CD4-positive, alpha-beta memory T cell (primary cell): ENCODE results near the gene HGD. TPM values are rescaled to one million over a fixed set of nuclear protein-coding genes. Genes with fewer than 3 reads are reported as not detected.

ENCODE experiments used
- CTCF ChIA-PET: fragments of 350-600 bp; sonication (Branson Sonifier 250); formaldehyde crosslinking; loops from one replicate; lab custom pipeline; 2021; ENCODE audit warnings: inconsistent platforms; ENCODE audit not compliant: partially characterized antibody; lab: Charles Lee
- POLR2A ChIA-PET: fragments of 350-600 bp; sonication (Branson Sonifier 250); formaldehyde crosslinking; loops from one replicate; lab custom pipeline; 2021; ENCODE audit not compliant: partially characterized antibody; lab: Charles Lee
- DNase-seq, 5 donors: peaks; one replicate each; pipeline versions ENCODE4 v3.0.0 to v3.0.0-alpha.2; 2020 to 2022; ENCODE audit warnings: mixed read lengths in 1 of 5
- H3K27ac ChIP-seq: one replicate; pipeline ENCODE4 v1.7.0; 2013; ENCODE audit warnings: low read depth, low read length
- H3K27me3 ChIP-seq: 2 replicates; pipeline ENCODE4 v1.7.0; 2013; ENCODE audit warnings: mild to moderate bottlenecking, low read length, moderate library complexity; ENCODE audit not compliant: insufficient read depth
- H3K36me3 ChIP-seq: 2 replicates; pipeline ENCODE4 v1.7.0; 2013; ENCODE audit warnings: mild to moderate bottlenecking, low read length, moderate library complexity; ENCODE audit not compliant: insufficient read depth
- H3K4me1 ChIP-seq: 2 replicates; pipeline ENCODE4 v1.7.0; 2013; ENCODE audit warnings: mild to moderate bottlenecking, low read length, moderate library complexity; ENCODE audit not compliant: insufficient read depth
- H3K4me3 ChIP-seq, 2 donors: one replicate each; pipeline ENCODE4 v1.7.0; 2013; ENCODE audit warnings: low read length in 2 of 2, mild to moderate bottlenecking in 1 of 2
- H3K9me3 ChIP-seq, 2 donors: one replicate each; pipeline ENCODE4 v1.7.0; 2013; ENCODE audit warnings: low read length in 2 of 2, control low read depth in 1 of 2; ENCODE audit not compliant: control insufficient read depth in 1 of 2
- H3K27ac Mint-ChIP-seq, 7 donors: one replicate each; pipeline ENCODE4 v1.8.0; 2020 to 2021; ENCODE audit warnings: mixed read lengths in 7 of 7, mild to moderate bottlenecking in 6 of 7, inconsistent platforms in 3 of 7, moderate library complexity in 3 of 7
- H3K27me3 Mint-ChIP-seq, 2 donors: one replicate each; pipeline ENCODE4 v1.8.0; 2020 to 2021; ENCODE audit warnings: mixed read lengths in 2 of 2
- H3K36me3 Mint-ChIP-seq, 2 donors: one replicate each; pipeline ENCODE4 v1.8.0; 2020 to 2021; ENCODE audit warnings: mixed read lengths in 2 of 2, inconsistent platforms in 1 of 2, mild to moderate bottlenecking in 1 of 2
- H3K4me1 Mint-ChIP-seq, 4 donors: one replicate each; pipeline ENCODE4 v1.8.0; 2020 to 2021; ENCODE audit warnings: mixed read lengths in 4 of 4, mild to moderate bottlenecking in 1 of 4
- H3K4me3 Mint-ChIP-seq, 8 donors: one replicate each; pipeline ENCODE4 v1.8.0; 2020 to 2021; ENCODE audit warnings: mixed read lengths in 8 of 8, mild to moderate bottlenecking in 7 of 8, moderate library complexity in 6 of 8, inconsistent platforms in 3 of 8
- H3K9me3 Mint-ChIP-seq, 8 donors: one replicate each; pipeline ENCODE4 v1.8.0; 2020 to 2021; ENCODE audit warnings: mixed read lengths in 8 of 8, mild to moderate bottlenecking in 5 of 8, inconsistent platforms in 3 of 8, moderate library complexity in 1 of 8
- intact Hi-C: fragments of 100-400 bp; cut with micrococcal nuclease; formaldehyde crosslinking; loops from one replicate; pipeline ENCODE4 v1.15.1; 2023
- polyA plus RNA-seq, 2 donors: library from polyadenylated mRNA; unstranded; fragments of 300-500 nt; fragmentation: Illumina TruSeq; gene quantifications; one replicate each; pipeline ENCODE4 v1.2.3, GENCODE V29; 2021
- total RNA-seq, 2 experiments: library from RNA; stranded (reverse); gene quantifications; one replicate each; pipeline ENCODE4 v1.2.3, GENCODE V29; 2021

The HGD gene
- total and polyA plus RNA-seq, 4 experiments from 2014 or later: 2.6 to 3.0 TPM; not detected in 2

GRCh38 chr3:120661945-120662344 lies 20.1 kb downstream of the HGD start:
- Mint-ChIP-seq H3K4me3 (no peak overlapping the region), H3K27ac (peak overlapping the region in 1 of 7 donors; percentile 42), H3K4me1 (no peaks in the 10 kb centered on the region), H3K36me3 (peaks cover 1 to 9% of the 10 kb centered on the region in 2 donors), H3K27me3 (peaks cover 7 to 8% of the 10 kb centered on the region in 2 donors), H3K9me3 (peaks cover 0 to 4% (median 0%) of the 10 kb centered on the region in 8 donors)
- Histone ChIP-seq H3K4me3 (no peak overlapping the region), H3K4me1 (no peaks in the 10 kb centered on the region), H3K36me3 (no peaks in the 10 kb centered on the region), H3K27me3 (no peaks in the 10 kb centered on the region), H3K27ac (no peak overlapping the region), H3K9me3 (no peaks in the 10 kb centered on the region)
- no peak for DNase-seq
- ChIA-PET CTCF (interaction anchor here (1.0 kb wide), 1 partner anchor 10 kb away, joined by 3 read pairs; no protein-coding TSS in a partner anchor), POLR2A (no interaction called here)
- intact Hi-C loops: no loop called here

DNA sequence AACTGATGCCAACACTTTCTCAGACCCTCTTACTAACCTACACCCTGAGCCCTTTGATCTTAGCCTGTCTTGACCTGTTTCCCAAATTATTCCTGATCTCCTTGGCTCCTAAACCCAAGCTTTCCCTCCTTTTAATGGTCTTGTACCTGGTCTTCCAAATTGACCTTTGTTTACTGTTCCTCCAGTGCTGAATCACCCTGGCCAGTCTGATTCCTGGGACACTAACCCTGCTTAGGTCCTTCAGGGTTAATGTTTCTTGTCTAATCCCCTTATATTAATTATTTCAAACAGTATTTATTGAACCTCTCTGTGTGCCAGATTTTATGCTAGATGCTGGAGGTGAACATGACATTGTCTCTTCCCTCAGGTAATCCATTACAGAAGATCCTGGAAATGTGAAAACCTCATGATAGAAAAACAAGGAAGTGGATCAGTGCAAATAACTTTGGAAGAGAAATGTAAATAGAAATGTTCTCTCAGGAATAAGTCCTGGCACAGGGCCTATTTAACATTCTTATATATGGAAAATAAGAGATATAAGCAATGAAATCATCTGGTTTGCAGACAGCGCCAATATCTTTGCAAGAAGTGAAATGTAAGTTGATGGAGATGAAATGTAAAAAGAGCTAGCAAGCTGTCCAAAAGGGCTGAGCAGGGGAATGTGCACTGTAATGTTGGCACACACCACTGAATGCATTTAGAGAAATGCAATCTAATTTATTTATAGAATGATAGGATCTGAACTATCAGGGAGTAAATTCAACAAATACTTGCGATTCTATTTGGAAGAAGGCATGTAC lies 20.7 kb downstream of the HGD start:
- H3K27me3 Mint-ChIP-seq: peaks cover 7 to 8% of the 10 kb centered on the region in 2 donors
- peak overlapping the region in 1 of 7 donors; percentile 25 for H3K27ac Mint-ChIP-seq
- Histone ChIP-seq H3K4me3 (no peak overlapping the region), H3K4me1 (no peaks in the 10 kb centered on the region), H3K9me3 (no peaks in the 10 kb centered on the region), H3K36me3 (no peaks in the 10 kb centered on the region), H3K27me3 (no peaks in the 10 kb centered on the region), H3K27ac (no peak overlapping the region)
- H3K9me3 Mint-ChIP-seq: peaks cover 0 to 4% (median 0%) of the 10 kb centered on the region in 8 donors
- DNase-seq: no peak
- CTCF ChIA-PET: interaction anchor here (1.0 kb wide), 1 partner anchor 11 kb away, joined by 3 read pairs; no protein-coding TSS in a partner anchor
- H3K4me1 Mint-ChIP-seq: no peaks in the 10 kb centered on the region
- intact Hi-C loops: no loop called here
- H3K4me3 Mint-ChIP-seq: no peak overlapping the region
- H3K36me3 Mint-ChIP-seq: peaks cover 1 to 12% of the 10 kb centered on the region in 2 donors
- POLR2A ChIA-PET: no interaction called here

DNA sequence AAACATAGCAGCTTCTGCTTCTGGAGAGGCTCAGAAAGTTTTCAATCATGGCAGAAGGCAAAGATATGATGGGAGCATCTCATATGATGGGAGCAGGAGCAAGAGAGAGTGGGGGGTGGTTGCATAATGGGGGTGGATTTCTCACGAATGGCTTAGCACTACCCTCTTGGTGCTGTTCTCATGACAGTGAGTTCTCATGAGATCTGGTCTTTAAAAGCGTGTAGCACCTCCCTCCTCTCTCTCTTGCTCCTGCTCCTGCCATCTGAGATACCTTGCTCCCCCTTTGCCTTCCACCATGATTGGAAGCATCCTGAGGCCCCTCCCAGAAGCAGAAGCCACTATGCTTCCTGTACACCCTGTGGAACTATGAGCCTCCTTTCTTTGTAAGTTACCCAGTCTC lies 22.2 kb downstream of the HGD start:
- no peaks in the 10 kb centered on the region for H3K36me3 ChIP-seq
- no peak overlapping the region for H3K4me3 ChIP-seq
- H3K4me3 Mint-ChIP-seq: no peak overlapping the region
- CTCF ChIA-PET: no interaction called here
- no peak overlapping the region for H3K27ac Mint-ChIP-seq
- POLR2A ChIA-PET: no interaction called here
- intact Hi-C loops: no loop called here
- H3K4me1 ChIP-seq: no peaks in the 10 kb centered on the region
- DNase-seq: no peak
- no peaks in the 10 kb centered on the region for H3K27me3 ChIP-seq
- H3K4me1 Mint-ChIP-seq: no peaks in the 10 kb centered on the region
- H3K9me3 ChIP-seq: no peaks in the 10 kb centered on the region
- H3K27me3 Mint-ChIP-seq: peaks cover 5 to 7% of the 10 kb centered on the region in 2 donors
- peaks cover 1 to 9% of the 10 kb centered on the region in 2 donors for H3K36me3 Mint-ChIP-seq
- no peak overlapping the region for H3K27ac ChIP-seq
- peaks cover 0 to 4% (median 0%) of the 10 kb centered on the region in 8 donors for H3K9me3 Mint-ChIP-seq

DNA sequence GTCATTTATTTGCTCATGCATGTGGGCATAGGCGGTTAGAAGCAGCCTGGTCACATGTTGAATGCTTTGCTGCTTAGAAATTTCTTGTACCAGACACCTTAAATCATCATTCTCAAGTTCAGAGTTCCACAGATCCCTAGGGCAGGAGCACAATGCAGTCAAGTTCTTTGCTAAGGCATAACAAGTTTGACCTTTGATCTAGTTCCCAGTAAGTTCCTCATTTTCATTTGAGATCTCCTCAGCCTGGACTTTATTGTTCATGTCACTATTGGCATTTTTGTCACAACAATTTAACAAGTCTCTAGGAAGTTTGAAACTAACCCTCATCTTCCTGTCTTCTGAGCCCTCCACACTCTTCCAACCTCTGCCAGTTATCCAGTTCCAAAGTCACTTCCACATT lies 22.8 kb downstream of the HGD start:
- H3K4me1 Mint-ChIP-seq: no peaks in the 10 kb centered on the region
- intact Hi-C loops: no loop called here
- Histone ChIP-seq H3K27ac (no peak overlapping the region), H3K4me3 (no peak overlapping the region), H3K4me1 (no peaks in the 10 kb centered on the region), H3K9me3 (no peaks in the 10 kb centered on the region), H3K27me3 (no peaks in the 10 kb centered on the region), H3K36me3 (no peaks in the 10 kb centered on the region)
- ChIA-PET CTCF (no interaction called here), POLR2A (no interaction called here)
- H3K9me3 Mint-ChIP-seq: peaks cover 0 to 4% (median 0%) of the 10 kb centered on the region in 8 donors
- H3K4me3 Mint-ChIP-seq: no peak overlapping the region
- H3K27me3 Mint-ChIP-seq: peaks cover 5% of the 10 kb centered on the region in 2 donors
- peaks cover 1 to 9% of the 10 kb centered on the region in 2 donors for H3K36me3 Mint-ChIP-seq
- DNase-seq: no peak
- no peak overlapping the region for H3K27ac Mint-ChIP-seq

DNA sequence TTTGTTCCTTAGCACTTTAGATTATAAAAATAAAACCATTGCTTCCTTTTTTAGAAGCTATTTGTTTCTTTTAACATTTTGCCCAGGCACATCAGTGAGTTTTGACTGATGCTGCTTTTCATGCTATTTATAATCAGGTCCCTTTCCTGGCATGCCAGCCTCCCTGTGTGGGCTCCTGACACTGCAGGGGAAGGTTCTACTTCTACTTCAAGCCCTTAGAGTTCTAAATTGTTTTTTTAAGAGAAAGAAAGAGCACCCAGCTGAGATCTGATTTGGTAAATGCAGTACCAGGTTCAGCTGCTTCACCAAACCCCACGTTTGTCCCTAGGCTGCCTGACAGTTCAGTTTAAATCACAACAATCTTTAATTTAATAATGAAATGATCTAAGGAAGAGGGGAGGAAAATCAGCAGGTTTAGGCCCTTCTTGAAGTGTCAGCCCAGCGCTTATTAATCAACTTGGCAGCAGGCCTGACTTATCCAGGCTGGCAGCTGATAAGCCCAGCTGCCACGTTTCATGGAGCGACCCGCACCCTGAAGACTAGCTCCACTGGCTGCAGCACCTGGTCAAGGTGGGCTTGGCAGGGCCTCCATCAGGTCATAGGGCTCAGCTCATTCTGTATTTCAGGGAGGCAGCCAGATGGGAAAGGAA lies 29.0 kb downstream of the HGD start:
- Mint-ChIP-seq H3K4me3 (no peak overlapping the region), H3K9me3 (peaks cover 0 to 3% (median 0%) of the 10 kb centered on the region in 8 donors), H3K36me3 (peaks cover 1 to 4% of the 10 kb centered on the region in 2 donors), H3K27ac (no peak overlapping the region), H3K27me3 (no peaks in the 10 kb centered on the region), H3K4me1 (no peaks in the 10 kb centered on the region)
- ChIA-PET POLR2A (no interaction called here), CTCF (interaction anchor here (1.6 kb wide), 1 partner anchor 142 kb away, joined by 3 read pairs; no protein-coding TSS in a partner anchor)
- H3K4me1 ChIP-seq: no peaks in the 10 kb centered on the region
- no peak overlapping the region for H3K27ac ChIP-seq
- H3K27me3 ChIP-seq: no peaks in the 10 kb centered on the region
- intact Hi-C loops: no loop called here
- H3K36me3 ChIP-seq: no peaks in the 10 kb centered on the region
- no peak overlapping the region for H3K4me3 ChIP-seq
- H3K9me3 ChIP-seq: no peaks in the 10 kb centered on the region
- DNase-seq: no peak

DNA sequence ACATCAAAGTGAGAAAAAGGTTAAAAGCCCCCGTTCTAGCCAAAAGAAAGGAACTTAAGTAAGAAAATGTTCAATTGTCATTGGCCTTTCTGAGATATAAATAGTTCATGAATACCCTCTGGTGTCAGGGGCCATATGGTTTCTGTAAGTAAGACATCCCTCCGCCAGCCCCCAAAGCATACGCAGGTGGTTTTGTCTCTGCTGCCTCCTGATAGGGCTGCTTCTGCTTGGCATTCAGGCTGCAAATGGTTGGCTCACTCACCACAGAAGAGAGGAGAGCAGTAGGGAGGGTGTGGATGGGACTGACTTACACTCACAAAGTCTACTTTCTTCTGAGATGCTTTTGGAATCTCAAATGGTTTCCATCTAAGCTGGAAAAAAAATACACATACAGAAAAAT lies 29.8 kb downstream of the HGD start:
- H3K4me3 ChIP-seq: no peak overlapping the region
- H3K27ac ChIP-seq: no peak overlapping the region
- H3K4me1 ChIP-seq: no peaks in the 10 kb centered on the region
- intact Hi-C loops: no loop called here
- no peaks in the 10 kb centered on the region for H3K36me3 ChIP-seq
- H3K27ac Mint-ChIP-seq: no peak overlapping the region
- CTCF ChIA-PET: interaction anchor here (1.4 to 1.6 kb wide), 2 partner anchors 19 to 143 kb away, joined by 3 read pairs; no protein-coding TSS in a partner anchor
- H3K27me3 Mint-ChIP-seq: no peaks in the 10 kb centered on the region
- peaks cover 0 to 4% of the 10 kb centered on the region in 2 donors for H3K36me3 Mint-ChIP-seq
- no peaks in the 10 kb centered on the region for H3K9me3 Mint-ChIP-seq
- no peak for DNase-seq
- no peaks in the 10 kb centered on the region for H3K9me3 ChIP-seq
- no peaks in the 10 kb centered on the region for H3K4me1 Mint-ChIP-seq
- no peak overlapping the region for H3K4me3 Mint-ChIP-seq
- H3K27me3 ChIP-seq: no peaks in the 10 kb centered on the region
- POLR2A ChIA-PET: no interaction called here

- no peaks in the 10 kb centered on the region for H3K9me3 ChIP-seq
- ChIA-PET CTCF (interaction anchor here (1.0 kb wide), 1 partner anchor 13 kb away, joined by 3 read pairs; no protein-coding TSS in a partner anchor), POLR2A (no interaction called here)
- H3K4me1 Mint-ChIP-seq: no peaks in the 10 kb centered on the region
- no peak overlapping the region for H3K4me3 Mint-ChIP-seq
- DNase-seq: no peak
- H3K27ac ChIP-seq: no peak overlapping the region
- no peak overlapping the region for H3K27ac Mint-ChIP-seq
- peaks cover 0 to 7% of the 10 kb centered on the region in 2 donors for H3K36me3 Mint-ChIP-seq
- H3K9me3 Mint-ChIP-seq: no peaks in the 10 kb centered on the region
- no peaks in the 10 kb centered on the region for H3K27me3 ChIP-seq
- no peaks in the 10 kb centered on the region for H3K4me1 ChIP-seq
- no peaks in the 10 kb centered on the region for H3K36me3 ChIP-seq
- H3K27me3 Mint-ChIP-seq: no peaks in the 10 kb centered on the region
- intact Hi-C loops: no loop called here
- no peak overlapping the region for H3K4me3 ChIP-seq
Observed at GRCh38 chr3:120650311-120650710, 31.7 kb downstream of the HGD start.
